Body of pancreas (tissue), 4 donors: Measurements from ENCODE around the gene ATF6.

Experiments used
- CTCF ChIP-seq, 7 experiments: fragments of 450-650 bp in 4 of 7; fragments of 200-600 bp in 3 of 7; sonication (generic) in 3 of 7; IDR thresholded peaks; one replicate each; pipeline ENCODE4 v1.5.1; 2016 to 2019; ENCODE audit warnings: antibody characterized with exemption in 7 of 7
- POLR2A ChIP-seq, 3 donors: fragments of 450-650 bp; IDR thresholded peaks; one replicate each; pipeline ENCODE4 v1.6.1; 2016; ENCODE audit warnings: antibody characterized with exemption in 3 of 3, mild to moderate bottlenecking in 2 of 3

GRCh38 chr1:161921491-161921890 lies 155.4 kb downstream of the ATF6 start:
- no peak for TF ChIP-seq CTCF (IDR thresholded peaks at IDR 0.05)
- TF ChIP-seq POLR2A (IDR thresholded peaks at IDR 0.05) = no peak
